Muscle of back (tissue), 11 donors: ENCODE results near the gene GOLGA3. TPM values are rescaled to one million over a fixed set of nuclear protein-coding genes. Genes with fewer than 3 reads are reported as not detected.
"Not testable (repeated sequence)": the region's sequence is repeated elsewhere in the genome, so short reads cannot be mapped to it uniquely, and the experiment has no call there.

Source experiments
- DNase-seq, 3 donors: peaks; one replicate each; pipeline versions ENCODE4 v3.0.0 to v3.0.0-alpha.2; 2013
- polyA plus RNA-seq, 10 donors: library from polyadenylated mRNA; unstranded; fragments of 120-200 nt; gene quantifications; one replicate each; pipeline ENCODE4 v1.2.1, GENCODE V29; 2013; ENCODE audit not compliant: insufficient read length in 10 of 10

GOLGA3 gene
- polyA plus RNA-seq, 10 donors: 33.7 to 46.8 (median 43.1) TPM

GRCh38 chr12:132818562-132818961 is 10.1 kb downstream of the GOLGA3 start:
- DNase-seq: no peak

- no peak for DNase-seq
Observed at GRCh38 chr12:132814232-132814631, 14.4 kb downstream of the GOLGA3 start.

- DNase-seq: no peak
Observed at GRCh38 chr12:132813443-132813842, 15.2 kb downstream of the GOLGA3 start.

- no peak for DNase-seq
Observed at GRCh38 chr12:132812631-132813305, 15.9 kb downstream of the GOLGA3 start.

- not testable (repeated sequence) for DNase-seq
Observed at GRCh38 chr12:132809391-132809790, 19.3 kb downstream of the GOLGA3 start.

GRCh38 chr12:132807295-132808092 is 21.2 kb downstream of the GOLGA3 start:
- no peak for DNase-seq

- DNase-seq: no peak
Observed at GRCh38 chr12:132806857-132807256, 21.8 kb downstream of the GOLGA3 start.

- DNase-seq: no peak
Observed at GRCh38 chr12:132804426-132804861, 24.2 kb downstream of the GOLGA3 start.

- no peak for DNase-seq
Observed at GRCh38 chr12:132803888-132804287, 24.8 kb downstream of the GOLGA3 start.

- no peak for DNase-seq
Observed at GRCh38 chr12:132803125-132803524, 25.5 kb downstream of the GOLGA3 start.

GRCh38 chr12:132801741-132802140 is 26.9 kb downstream of the GOLGA3 start:
- DNase-seq: no peak

GRCh38 chr12:132798836-132799235 is 29.8 kb downstream of the GOLGA3 start:
- DNase-seq: no peak

- no peak for DNase-seq
Observed at GRCh38 chr12:132797820-132798570, 30.7 kb downstream of the GOLGA3 start.

- DNase-seq: no peak
Observed at GRCh38 chr12:132795847-132796246, 32.8 kb downstream of the GOLGA3 start.

GRCh38 chr12:132791940-132792339 is 36.7 kb downstream of the GOLGA3 start:
- DNase-seq: not testable (repeated sequence)

- DNase-seq: no peak
Observed at GRCh38 chr12:132789099-132789471, 39.6 kb downstream of the GOLGA3 start.

- no peak for DNase-seq
Observed at GRCh38 chr12:132788375-132789098, 40.1 kb downstream of the GOLGA3 start.

- no peak for DNase-seq
Observed at GRCh38 chr12:132787877-132788276, 40.8 kb downstream of the GOLGA3 start.

- no peak for DNase-seq
Observed at GRCh38 chr12:132786192-132786591, 42.5 kb downstream of the GOLGA3 start.

GRCh38 chr12:132784580-132784979 is 44.1 kb downstream of the GOLGA3 start:
- DNase-seq: no peak

GRCh38 chr12:132783917-132784531 is 44.6 kb downstream of the GOLGA3 start:
- peak in 1 of 3 donors; percentile 34 for DNase-seq
